Kidney epithelial cell (primary cell): Measurements from ENCODE around the gene IDS. TPM values are rescaled to one million over a fixed set of nuclear protein-coding genes. Genes with fewer than 3 reads are reported as not detected.
"Not testable (repeated sequence)": the region's sequence is repeated elsewhere in the genome, so short reads cannot be mapped to it uniquely, and the experiment has no call there.

Source experiments
- DNase-seq: peaks from one replicate; pipeline ENCODE4 v3.0.0-alpha.2; 2010; ENCODE audit warnings: low read depth
- H3K27me3 ChIP-seq: 2 replicates; pipeline ENCODE4 v1.6.0; 2011; ENCODE audit warnings: low read length; ENCODE audit not compliant: control insufficient read depth, insufficient read depth
- H3K36me3 ChIP-seq: 2 replicates; pipeline ENCODE4 v1.5.1; 2011; ENCODE audit warnings: low read length; ENCODE audit not compliant: control insufficient read depth, insufficient read depth
- H3K4me3 ChIP-seq: 2 replicates; pipeline ENCODE4 v1.5.1; 2011; ENCODE audit warnings: low read depth, mild to moderate bottlenecking, control low read depth, low read length
- CTCF ChIP-seq: IDR thresholded peaks from 2 replicates; pipeline ENCODE4 v1.5.1; 2011; ENCODE audit warnings: mild to moderate bottlenecking, moderate library complexity, low read length, control low read depth, inconsistent platforms; ENCODE audit not compliant: insufficient read depth, poor library complexity, severe bottlenecking
- total RNA-seq: library from RNA; depleted of rRNA; stranded (reverse); fragments of >200 nt; gene quantifications from 2 replicates; pipeline ENCODE4 v1.2.3, GENCODE V29; 2015

IDS gene
- total RNA-seq, 1 donor from 2014 or later, result 50.1 TPM

DNA sequence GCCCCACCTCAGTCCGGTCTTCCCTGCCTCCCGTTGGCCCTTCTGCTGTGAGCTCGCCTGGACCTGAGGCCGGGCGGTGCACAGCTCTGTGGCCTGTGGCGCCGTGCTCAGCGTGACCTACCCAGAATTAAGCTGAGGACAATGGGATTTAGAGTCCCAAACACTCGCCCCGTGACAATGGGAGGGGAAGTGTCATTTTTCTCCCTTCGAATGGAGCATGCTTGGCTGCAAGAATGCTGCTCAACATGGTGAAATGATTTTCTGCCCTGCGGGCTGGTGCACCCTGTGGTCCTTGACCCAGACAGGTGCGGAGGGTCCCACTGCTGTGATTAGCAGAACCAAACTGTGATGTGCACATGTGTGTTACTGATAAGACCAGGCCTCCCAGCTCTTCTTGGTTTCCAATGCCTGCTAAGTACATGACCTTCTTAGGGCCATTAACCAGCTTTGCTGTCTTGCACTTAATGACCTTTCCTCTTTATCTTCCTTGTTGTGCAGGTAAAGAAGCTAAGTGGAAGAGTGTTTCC is 36.5 kb upstream of the IDS start:
- Histone ChIP-seq H3K36me3 (no peaks in the 10 kb centered on the region), H3K27me3 (no peaks in the 10 kb centered on the region), H3K4me3 (peak overlapping the region; percentile 54)
- no peak for TF ChIP-seq CTCF
- DNase-seq, result no peak

DNA sequence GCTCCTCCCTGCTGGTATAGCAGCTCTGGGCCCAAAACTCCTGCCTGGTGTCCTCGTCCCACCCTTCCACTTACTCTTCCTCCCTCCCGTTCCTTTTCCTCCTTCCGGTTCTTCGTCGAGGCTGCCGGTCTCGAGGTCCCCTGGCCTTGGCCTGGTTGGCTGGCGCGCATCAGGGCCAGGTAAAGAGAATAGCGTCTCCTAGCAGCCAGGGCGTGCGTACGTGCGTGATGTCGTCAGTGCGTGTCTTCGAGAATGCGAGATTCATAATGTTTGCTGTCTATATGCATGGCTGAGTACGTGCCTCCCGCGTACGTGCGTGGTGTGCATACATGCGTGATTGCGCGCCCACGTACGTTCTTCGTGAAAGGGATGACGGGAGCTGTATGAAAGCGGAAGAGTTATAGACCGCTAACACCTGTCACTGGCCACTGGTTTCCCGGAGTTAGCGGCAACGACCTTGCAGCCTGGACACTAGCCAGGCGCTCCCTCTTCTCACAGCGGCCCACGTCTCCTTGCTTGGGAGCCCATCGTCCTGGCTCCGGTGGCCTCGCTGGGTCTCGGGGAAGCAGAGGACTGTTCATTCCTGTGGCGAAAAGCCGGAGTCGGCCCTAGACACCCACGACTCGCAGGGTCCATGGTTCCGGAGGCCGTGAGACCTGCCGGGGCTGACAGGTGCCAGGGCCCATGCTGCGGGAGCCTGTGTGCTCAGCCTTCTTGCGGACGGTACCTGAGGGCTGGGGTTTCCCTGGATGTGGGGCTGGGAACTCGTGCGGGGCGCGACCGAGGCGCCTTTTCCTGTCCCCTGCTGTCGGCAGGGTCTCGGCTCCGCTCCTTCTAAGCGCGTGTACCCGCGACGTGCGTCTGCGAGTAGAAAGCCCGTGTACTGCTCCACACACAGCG is 35.8 kb upstream of the IDS start, which contains the start of gene EOLA1:
TSS of gene EOLA1 (plus strand) at position 392 of the 900 bp plus-strand sequence. CDS start 4,619 bp downstream, outside the sequence.
- Histone ChIP-seq H3K27me3 (no peaks in the 10 kb centered on the region), H3K4me3 (peak within 1 kb of the TSS; percentile 54), H3K36me3 (no peaks in the 10 kb centered on the region)
- DNase-seq, result peak; percentile 82
- TF ChIP-seq CTCF, result no peak

- no peak for TF ChIP-seq CTCF
- peak; percentile 28 for DNase-seq
- Histone ChIP-seq H3K36me3 (no peaks in the 10 kb centered on the region), H3K27me3 (no peaks in the 10 kb centered on the region), H3K4me3 (peak overlapping the region; percentile 54)
Observed at GRCh38 chrX:149540131-149540620, 35.1 kb upstream of the IDS start.

DNA sequence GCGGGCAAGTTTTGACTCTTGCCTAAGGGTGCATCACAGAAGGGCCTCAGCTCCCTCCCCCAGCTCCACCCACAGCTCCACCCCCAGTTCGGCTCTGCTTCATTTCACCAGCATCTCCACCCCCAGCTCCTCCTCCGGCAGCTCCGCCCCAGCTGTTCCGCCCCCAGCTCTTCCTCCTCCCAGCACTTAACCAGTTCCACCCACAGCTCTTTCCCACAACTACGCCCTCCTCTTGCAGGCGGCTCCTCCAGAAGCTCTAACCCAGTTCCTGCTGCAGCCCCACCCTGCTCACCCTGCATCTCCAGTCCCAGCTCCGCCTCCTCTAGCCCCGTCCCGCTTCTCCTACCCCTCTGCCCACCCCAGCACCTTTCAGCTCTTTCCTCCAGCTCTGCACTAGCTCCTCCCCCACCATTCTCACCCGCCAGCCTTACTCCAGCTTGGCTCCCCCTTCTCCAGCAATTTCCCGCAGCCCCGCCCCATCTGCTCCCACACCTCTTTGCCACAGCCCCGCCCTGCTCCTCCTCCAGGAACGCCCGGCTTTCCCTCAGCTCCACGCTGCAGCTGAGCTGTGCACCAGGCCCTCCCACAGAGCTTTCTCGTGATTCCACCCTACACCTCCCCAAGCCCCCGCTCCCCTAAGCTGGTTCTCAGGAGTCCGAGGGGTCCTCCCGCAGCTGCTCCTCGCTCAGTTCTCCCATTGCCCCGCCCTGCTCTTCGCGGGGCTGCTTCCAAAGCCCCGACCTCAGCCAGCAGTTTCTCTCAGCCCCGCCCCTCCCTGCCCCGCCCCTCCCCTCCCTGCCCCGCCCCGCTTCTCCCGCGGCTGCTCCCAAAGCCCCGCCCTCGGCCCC is 34.4 kb upstream of the IDS start:
- H3K4me3 ChIP-seq, result peak overlapping the region; percentile 50
- H3K27me3 ChIP-seq, result no peaks in the 10 kb centered on the region
- H3K36me3 ChIP-seq, result no peaks in the 10 kb centered on the region
- peak; percentile 77 for DNase-seq
- TF ChIP-seq CTCF, result no peak

DNA sequence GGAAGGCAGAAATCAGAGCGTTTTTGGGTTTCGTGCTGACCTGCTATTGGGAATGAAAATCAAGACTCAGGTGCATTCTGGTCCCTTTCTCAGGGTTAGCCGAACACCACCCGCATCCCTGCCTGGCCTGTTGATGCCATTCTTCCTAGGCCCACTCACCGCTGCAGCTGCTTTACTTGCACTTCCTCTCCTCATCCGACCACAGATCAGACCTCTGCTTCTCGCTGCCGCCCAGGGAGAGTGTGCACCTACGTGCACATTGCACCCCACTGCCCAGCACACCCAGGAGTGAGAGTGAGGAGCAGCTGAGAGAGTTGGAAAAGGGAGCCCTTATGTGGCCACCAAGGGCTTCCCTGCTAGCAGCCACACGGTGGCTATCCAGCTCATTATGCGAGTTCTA is 32.4 kb upstream of the IDS start:
- H3K4me3 ChIP-seq, DNase-seq, H3K27me3 ChIP-seq, H3K36me3 ChIP-seq: not testable (repeated sequence)

DNA sequence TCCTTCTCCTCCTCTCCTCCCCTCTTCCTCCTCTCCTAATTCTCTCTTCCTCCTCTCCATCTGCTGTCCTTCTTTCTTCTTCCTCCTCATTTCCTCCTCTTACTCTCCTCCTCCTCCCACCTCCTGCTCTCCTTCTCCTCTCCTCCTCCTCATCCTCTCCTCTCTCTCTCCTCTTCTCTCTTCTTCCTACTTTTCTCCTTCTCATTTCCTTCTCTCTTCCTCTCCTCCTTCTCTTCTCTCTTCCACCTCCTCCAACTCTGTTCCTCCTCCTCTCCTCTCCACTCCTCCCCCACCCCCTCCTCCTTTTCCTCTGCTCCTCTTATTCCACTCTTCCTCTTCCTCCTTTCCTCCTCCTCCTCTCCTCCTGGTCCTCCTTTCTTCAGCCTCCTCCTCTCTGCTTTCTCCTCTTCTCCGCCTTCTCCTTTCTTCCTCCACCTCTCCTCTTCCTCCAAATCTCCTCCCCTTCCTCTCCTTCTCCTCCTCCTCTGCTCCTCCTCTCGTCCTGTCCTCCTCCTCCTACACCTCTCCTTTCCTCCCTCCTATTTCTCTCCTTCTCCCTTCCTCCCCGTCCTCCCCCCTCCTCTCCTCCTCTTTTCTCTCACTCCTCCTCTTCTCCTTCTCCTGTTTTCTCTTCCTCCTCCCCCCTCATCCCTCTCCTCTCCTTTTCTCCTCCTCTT is 30.0 kb upstream of the IDS start:
- not testable (repeated sequence) for H3K36me3 ChIP-seq, DNase-seq, H3K27me3 ChIP-seq, H3K4me3 ChIP-seq

GRCh38 chrX:149533999-149534398 is 28.9 kb upstream of the IDS start:
- not testable (repeated sequence) for H3K36me3 ChIP-seq, H3K4me3 ChIP-seq, H3K27me3 ChIP-seq, DNase-seq

DNA sequence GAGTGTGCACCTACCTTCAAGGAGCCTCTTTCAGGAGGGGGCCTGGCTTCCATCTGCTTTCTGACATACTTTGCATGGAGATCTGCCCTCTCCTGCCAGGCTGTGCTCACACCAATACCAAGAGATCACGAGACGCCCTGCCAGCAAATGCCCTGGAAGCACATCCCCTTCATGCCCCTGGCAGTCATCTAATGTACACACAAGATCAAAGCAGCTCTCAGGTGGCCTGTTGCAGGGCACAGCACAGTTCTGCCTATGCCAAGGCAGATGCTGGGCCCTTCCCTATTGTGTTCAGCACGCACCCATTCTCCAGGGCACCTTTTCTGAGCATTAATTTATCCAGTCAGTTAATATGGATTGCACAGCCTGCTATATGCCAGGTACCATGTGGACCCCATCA is 27.8 kb upstream of the IDS start:
- DNase-seq, H3K4me3 ChIP-seq, H3K36me3 ChIP-seq, H3K27me3 ChIP-seq: not testable (repeated sequence)
